HepG2 (cell line): ENCODE measurements around the gene TEDC2. TPM values are rescaled to one million over a fixed set of nuclear protein-coding genes. Genes with fewer than 3 reads are reported as not detected.

Experiments
- CBX2 ChIP-seq, 2 experiments: fragments of 200-600 bp in 1 of 2; sonication (generic); formaldehyde crosslinking in 1 of 2; IDR thresholded peaks; 2 replicates each; pipeline versions ENCODE4 v1.7.0 to v1.8.1; 2018 to 2022; ENCODE audit warnings: low read depth in 2 of 2, low read length in 1 of 2, mild to moderate bottlenecking in 1 of 2, missing genetic modification reagents in 1 of 2
- FOSL2 ChIP-seq: sonication (generic); formaldehyde crosslinking; IDR thresholded peaks from 2 replicates; pipeline ENCODE4 v1.4.0; 2020; ENCODE audit warnings: missing genetic modification reagents
- GABPB1 ChIP-seq: IDR thresholded peaks from 2 replicates; pipeline ENCODE4 v1.6.1; 2016; ENCODE audit warnings: mild to moderate bottlenecking, missing genetic modification reagents, moderate library complexity, missing compliant biosample characterization
- GTF2F1 ChIP-seq: fragments of 150-350 bp; IDR thresholded peaks from 2 replicates; pipeline ENCODE4 v1.6.1; 2014; ENCODE audit warnings: low read length
- KLF9 ChIP-seq: IDR thresholded peaks from 2 replicates; pipeline ENCODE4 v1.6.1; 2016; ENCODE audit warnings: low read depth
- MTF2 ChIP-seq: sonication (generic); formaldehyde crosslinking; IDR thresholded peaks from 2 replicates; pipeline ENCODE4 v1.5.0; 2020; ENCODE audit warnings: missing genetic modification reagents, borderline replicate concordance
- POLR2G ChIP-seq: fragments of 200-400 bp; formaldehyde crosslinking; IDR thresholded peaks from 2 replicates; pipeline ENCODE4 v1.6.1; 2018; ENCODE audit warnings: mild to moderate bottlenecking, low read depth, low read length, moderate library complexity
- TGIF2 ChIP-seq: IDR thresholded peaks from 2 replicates; pipeline ENCODE4 v1.6.1; 2016; ENCODE audit warnings: control low read depth, missing compliant biosample characterization
- TOPORS ChIP-seq: sonication (generic); formaldehyde crosslinking; IDR thresholded peaks from 2 replicates; pipeline ENCODE4 v1.8.0; 2023; ENCODE audit warnings: mild to moderate bottlenecking, missing genetic modification reagents
- ZNF263 ChIP-seq: sonication (generic); formaldehyde crosslinking; IDR thresholded peaks from 2 replicates; pipeline ENCODE4 v1.4.0; 2020; ENCODE audit warnings: missing genetic modification reagents
- ZNF432 ChIP-seq: sonication (generic); formaldehyde crosslinking; IDR thresholded peaks from 2 replicates; pipeline ENCODE4 v1.5.0; 2020; ENCODE audit warnings: missing genetic modification reagents, mild to moderate bottlenecking, borderline replicate concordance
- ZNF451 ChIP-seq: sonication (generic); formaldehyde crosslinking; IDR thresholded peaks from 2 replicates; pipeline ENCODE4 v1.5.0; 2020; ENCODE audit warnings: mild to moderate bottlenecking, missing genetic modification reagents
- ZNF775 ChIP-seq: sonication (generic); formaldehyde crosslinking; IDR thresholded peaks from 2 replicates; pipeline ENCODE4 v1.4.0; 2020; ENCODE audit warnings: missing genetic modification reagents, mild to moderate bottlenecking, moderate library complexity, borderline replicate concordance
- ZNF839 ChIP-seq: sonication (generic); formaldehyde crosslinking; IDR thresholded peaks from 2 replicates; pipeline ENCODE4 v1.4.0; 2020; ENCODE audit warnings: missing genetic modification reagents, mild to moderate bottlenecking, borderline replicate concordance
- polyA plus RNA-seq, 8 experiments: library from polyadenylated mRNA; depleted of rRNA in 3 of 8; stranded (reverse) in 7 of 8; unstranded in 1 of 8; fragments of >200 nt; fragmentation: Illumina TruSeq in 4 of 8; extraction: Trizol in 4 of 8; gene quantifications; 2 replicates each; pipeline versions ENCODE4 v1.2.1 to v1.2.3, GENCODE V29; 2011 to 2016; ENCODE audit warnings: low read depth in 4 of 8, missing spikeins in 1 of 8, mixed read lengths in 1 of 8; ENCODE audit not compliant: insufficient read depth in 1 of 8
- total RNA-seq, 5 experiments: library from RNA; depleted of rRNA; stranded (reverse); fragments of >200 nt; fragmentation: Illumina TruSeq; extraction: Trizol; gene quantifications; 2 replicates each; pipeline ENCODE4 v1.2.3, GENCODE V29; 2016; ENCODE audit warnings: low read depth in 1 of 5
- TF ChIP-seq, protein P1 (sequence below): sonication (generic); formaldehyde crosslinking; IDR thresholded peaks from 2 replicates; pipeline ENCODE4 v1.5.0; 2020; ENCODE audit warnings: mild to moderate bottlenecking, missing genetic modification reagents
- TF ChIP-seq, protein P2 (sequence below): sonication (generic); formaldehyde crosslinking; IDR thresholded peaks from 2 replicates; pipeline ENCODE4 v1.4.0; 2020; ENCODE audit warnings: missing genetic modification reagents
- TF ChIP-seq, protein P3 (sequence below): sonication (generic); formaldehyde crosslinking; IDR thresholded peaks from 2 replicates; pipeline ENCODE4 v1.4.0; 2020; ENCODE audit warnings: missing genetic modification reagents
- TF ChIP-seq, protein P4 (sequence below): sonication (generic); formaldehyde crosslinking; IDR thresholded peaks from 2 replicates; pipeline ENCODE4 v1.4.0; 2020; ENCODE audit warnings: missing genetic modification reagents
- TF ChIP-seq, protein P5 (sequence below), 2 experiments: fragments of 450-650 bp in 1 of 2; sonication (generic) in 1 of 2; formaldehyde crosslinking; IDR thresholded peaks; 2 replicates each; pipeline versions ENCODE4 v1.5.0 to v1.8.0; 2020 to 2022; ENCODE audit warnings: mild to moderate bottlenecking in 1 of 2, missing genetic modification reagents in 1 of 2
- TF ChIP-seq, protein P6 (sequence below): IDR thresholded peaks from 2 replicates; pipeline ENCODE4 v1.6.1; 2016; ENCODE audit warnings: missing biosample characterization, missing genetic modification reagents, low read depth

Gene TEDC2
- total and polyA plus RNA-seq, 2 of the 13 experiments (the other 11 are each of a cell fraction or from before 2014, with no cell fraction given) = 6.2 to 24.4 TPM

DNA sequence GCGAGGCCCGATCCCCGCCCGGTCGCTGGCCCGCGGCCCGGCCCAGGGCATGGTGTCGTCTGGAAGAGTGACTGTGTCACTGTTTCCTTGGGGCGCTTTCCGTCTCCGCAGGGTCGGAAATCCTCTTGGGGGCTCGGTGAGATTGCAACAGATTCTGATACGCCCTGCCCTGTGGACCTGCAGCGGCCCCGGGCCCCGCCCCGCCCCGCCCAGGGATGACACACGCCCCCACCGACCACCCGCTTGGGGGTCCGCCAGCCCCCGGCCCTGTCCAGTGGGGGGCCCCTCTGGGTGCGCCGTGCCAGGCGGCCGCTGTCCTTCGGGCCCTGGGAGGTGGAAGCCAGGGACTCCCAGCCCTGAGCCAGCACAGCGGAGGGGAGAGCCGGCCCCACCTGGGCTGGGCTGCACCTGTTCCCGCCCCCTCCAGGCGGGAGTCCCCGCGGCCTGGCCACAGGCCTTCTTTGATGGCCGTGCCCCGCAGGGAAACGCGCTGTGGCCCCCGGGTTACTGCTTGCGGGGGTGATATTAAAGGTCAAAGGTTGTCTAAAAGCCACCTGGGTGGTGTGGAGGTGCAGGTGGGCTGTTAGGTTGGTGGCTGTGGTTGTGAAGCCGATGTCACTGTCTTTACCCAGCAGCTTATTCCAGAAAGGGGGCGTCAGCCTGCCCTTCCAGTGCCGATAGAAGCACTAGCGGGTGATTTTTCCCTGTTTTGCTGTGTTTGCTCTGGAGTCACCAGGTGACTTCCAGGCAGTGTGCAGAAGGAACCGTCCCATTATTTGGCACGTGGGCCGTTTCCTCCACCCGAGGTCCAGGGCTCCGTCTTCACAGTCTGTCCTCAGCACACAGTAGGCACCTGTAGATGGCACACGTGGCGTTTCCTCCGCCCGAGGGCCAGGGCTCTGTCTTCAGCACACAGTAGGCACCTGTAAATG is 15.8 kb downstream of the TEDC2 start (continued):
- TF ChIP-seq, protein P1, sequence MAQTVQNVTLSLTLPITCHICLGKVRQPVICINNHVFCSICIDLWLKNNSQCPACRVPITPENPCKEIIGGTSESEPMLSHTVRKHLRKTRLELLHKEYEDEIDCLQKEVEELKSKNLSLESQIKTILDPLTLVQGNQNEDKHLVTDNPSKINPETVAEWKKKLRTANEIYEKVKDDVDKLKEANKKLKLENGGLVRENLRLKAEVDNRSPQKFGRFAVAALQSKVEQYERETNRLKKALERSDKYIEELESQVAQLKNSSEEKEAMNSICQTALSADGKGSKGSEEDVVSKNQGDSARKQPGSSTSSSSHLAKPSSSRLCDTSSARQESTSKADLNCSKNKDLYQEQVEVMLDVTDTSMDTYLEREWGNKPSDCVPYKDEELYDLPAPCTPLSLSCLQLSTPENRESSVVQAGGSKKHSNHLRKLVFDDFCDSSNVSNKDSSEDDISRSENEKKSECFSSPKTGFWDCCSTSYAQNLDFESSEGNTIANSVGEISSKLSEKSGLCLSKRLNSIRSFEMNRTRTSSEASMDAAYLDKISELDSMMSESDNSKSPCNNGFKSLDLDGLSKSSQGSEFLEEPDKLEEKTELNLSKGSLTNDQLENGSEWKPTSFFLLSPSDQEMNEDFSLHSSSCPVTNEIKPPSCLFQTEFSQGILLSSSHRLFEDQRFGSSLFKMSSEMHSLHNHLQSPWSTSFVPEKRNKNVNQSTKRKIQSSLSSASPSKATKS (CRISPR knock-in tag) = no peak
- TF ChIP-seq FOSL2 (CRISPR knock-in tag) (0 out of 2 replicates have a peak, but pooled peaks have one; percentile 9), ZNF775 (CRISPR knock-in tag) (no peak), ZNF839 (CRISPR knock-in tag) (no peak), MTF2 (CRISPR knock-in tag) (0 out of 2 replicates have a peak, but pooled peaks have one; percentile 38), GTF2F1 (no peak), TOPORS (CRISPR knock-in tag) (no peak), POLR2G (0 out of 2 replicates have a peak, but pooled peaks have one; percentile 14), ZNF263 (CRISPR knock-in tag) (0 out of 2 replicates have a peak, but pooled peaks have one; percentile 10), ZNF451 (CRISPR knock-in tag) (no peak), GABPB1 (CRISPR knock-in tag) (peak; percentile 38; the same call in 1 of the 2 replicates), KLF9 (no peak), TGIF2 (CRISPR knock-in tag) (no peak), CBX2 (IDR thresholded peaks at IDR 0.05; ENCODE audit: low read depth, low read length) (no peak), CBX2 (CRISPR knock-in tag; IDR thresholded peaks at IDR 0.05; ENCODE audit: low read depth) (no peak), ZNF432 (CRISPR knock-in tag) (no peak)
- TF ChIP-seq, protein P2, sequence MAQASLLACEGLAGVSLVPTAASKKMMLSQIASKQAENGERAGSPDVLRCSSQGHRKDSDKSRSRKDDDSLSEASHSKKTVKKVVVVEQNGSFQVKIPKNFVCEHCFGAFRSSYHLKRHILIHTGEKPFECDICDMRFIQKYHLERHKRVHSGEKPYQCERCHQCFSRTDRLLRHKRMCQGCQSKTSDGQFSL (CRISPR knock-in tag) = 0 out of 2 replicates have a peak, but pooled peaks have one; percentile 8
- TF ChIP-seq, protein P3, sequence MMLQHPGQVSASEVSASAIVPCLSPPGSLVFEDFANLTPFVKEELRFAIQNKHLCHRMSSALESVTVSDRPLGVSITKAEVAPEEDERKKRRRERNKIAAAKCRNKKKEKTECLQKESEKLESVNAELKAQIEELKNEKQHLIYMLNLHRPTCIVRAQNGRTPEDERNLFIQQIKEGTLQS = no peak
- TF ChIP-seq, protein P4, sequence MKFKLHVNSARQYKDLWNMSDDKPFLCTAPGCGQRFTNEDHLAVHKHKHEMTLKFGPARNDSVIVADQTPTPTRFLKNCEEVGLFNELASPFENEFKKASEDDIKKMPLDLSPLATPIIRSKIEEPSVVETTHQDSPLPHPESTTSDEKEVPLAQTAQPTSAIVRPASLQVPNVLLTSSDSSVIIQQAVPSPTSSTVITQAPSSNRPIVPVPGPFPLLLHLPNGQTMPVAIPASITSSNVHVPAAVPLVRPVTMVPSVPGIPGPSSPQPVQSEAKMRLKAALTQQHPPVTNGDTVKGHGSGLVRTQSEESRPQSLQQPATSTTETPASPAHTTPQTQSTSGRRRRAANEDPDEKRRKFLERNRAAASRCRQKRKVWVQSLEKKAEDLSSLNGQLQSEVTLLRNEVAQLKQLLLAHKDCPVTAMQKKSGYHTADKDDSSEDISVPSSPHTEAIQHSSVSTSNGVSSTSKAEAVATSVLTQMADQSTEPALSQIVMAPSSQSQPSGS (CRISPR knock-in tag) = no peak
- TF ChIP-seq, protein P5, sequence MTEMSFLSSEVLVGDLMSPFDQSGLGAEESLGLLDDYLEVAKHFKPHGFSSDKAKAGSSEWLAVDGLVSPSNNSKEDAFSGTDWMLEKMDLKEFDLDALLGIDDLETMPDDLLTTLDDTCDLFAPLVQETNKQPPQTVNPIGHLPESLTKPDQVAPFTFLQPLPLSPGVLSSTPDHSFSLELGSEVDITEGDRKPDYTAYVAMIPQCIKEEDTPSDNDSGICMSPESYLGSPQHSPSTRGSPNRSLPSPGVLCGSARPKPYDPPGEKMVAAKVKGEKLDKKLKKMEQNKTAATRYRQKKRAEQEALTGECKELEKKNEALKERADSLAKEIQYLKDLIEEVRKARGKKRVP (CRISPR knock-in tag; IDR thresholded peaks at IDR 0.05) = no peak
- TF ChIP-seq, protein P6, sequence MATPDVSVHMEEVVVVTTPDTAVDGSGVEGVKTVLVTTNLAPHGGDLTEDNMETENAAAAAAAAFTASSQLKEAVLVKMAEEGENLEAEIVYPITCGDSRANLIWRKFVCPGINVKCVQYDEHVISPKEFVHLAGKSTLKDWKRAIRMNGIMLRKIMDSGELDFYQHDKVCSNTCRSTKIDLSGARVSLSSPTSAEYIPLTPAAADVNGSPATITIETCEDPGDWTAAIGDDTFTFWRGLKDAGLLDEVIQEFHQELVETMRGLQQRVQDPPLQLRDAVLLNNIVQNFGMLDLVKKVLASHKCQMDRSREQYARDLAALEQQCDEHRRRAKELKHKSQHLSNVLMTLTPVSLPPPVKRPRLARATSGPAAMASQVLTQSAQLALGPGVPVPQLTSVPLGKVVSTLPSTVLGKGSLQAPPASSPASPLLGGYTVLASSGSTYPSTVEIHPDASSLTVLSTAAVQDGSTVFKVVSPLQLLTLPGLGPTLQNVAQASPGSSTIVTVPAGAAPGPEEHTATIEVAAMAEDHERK = no peak
